ENCODE results near the gene ADAM33.
A peak's percentile ranks its signal among the peaks of the same experiment; 100 is the strongest.

ADAM33 gene

GRCh38 chr20:3706774-3707507 lies 25.1 kb upstream of the ADAM33 start:
- DNase-seq = no peak

DNA sequence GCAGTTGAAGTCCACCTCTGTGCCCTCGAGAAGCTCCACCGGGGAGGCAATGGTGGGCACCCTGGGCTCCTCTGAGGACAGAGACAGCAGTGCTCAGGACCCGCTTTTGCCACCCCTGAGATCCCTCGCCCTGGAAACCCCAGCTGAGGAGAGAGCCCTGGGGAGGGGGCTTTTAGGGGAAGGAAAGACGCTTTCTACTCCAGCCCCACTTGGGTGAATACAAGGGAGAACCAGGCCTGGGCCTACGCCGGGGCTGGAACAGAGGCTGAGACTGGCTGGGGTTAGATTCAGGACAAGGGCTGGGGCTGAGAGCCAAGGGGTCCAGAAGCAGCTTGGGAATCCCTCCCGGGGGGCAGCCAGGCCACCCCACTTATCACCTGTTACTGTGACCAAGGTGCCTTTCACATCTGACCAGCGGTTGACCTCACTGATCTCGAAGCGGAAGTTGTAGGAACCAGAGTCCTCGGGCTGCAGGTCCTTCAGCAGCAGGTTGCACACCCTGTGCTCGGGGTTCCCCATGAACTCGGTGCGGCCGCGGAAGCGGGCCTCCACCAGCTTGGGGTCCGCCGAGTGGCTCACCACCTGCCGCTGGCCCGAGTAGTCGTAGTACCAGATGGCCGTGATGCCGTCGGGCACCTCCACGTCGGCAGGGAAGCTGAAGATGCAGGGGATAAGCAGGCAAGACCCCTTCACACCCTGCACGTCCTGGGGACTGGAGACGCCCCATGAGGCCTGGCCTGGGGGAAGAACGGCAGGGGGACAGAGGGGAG lies 24.3 kb upstream of the ADAM33 start:
- DNase-seq = no peak

DNA sequence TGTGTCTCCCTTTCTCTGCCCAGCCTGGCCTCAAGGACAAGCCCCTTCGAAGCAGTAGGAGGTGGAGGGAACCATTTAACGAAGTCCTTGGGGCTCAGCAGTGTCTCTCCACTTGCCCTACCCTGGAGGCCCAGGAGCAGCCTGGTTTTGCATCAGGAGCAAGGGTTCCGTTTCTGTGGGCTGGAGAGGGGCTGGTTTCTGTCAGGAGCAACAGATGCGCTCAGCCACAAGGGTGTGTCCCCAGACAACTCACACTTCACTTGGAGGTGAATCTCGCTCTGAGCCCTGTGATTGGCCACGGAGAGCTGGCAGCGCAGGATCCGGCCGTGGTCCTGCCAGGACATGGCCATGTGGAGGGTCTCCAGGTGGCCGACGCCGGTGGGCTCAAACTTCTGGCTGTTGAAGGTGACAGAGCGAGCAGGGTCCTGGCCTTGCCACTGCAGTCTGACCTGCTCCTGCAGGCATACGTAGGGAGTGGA lies 23.7 kb upstream of the ADAM33 start:
- DNase-seq = no peak

- DNase-seq = no peak
These were observed 22.3 kb upstream of the ADAM33 start for GRCh38 chr20:3704087-3704486.

GRCh38 chr20:3702611-3703391 lies 21.0 kb upstream of the ADAM33 start:
- DNase-seq = no peak

- DNase-seq = no peak
These were observed 19.5 kb upstream of the ADAM33 start for GRCh38 chr20:3701061-3701998.

GRCh38 chr20:3699037-3699436 lies 17.2 kb upstream of the ADAM33 start:
- DNase-seq = no peak

DNA sequence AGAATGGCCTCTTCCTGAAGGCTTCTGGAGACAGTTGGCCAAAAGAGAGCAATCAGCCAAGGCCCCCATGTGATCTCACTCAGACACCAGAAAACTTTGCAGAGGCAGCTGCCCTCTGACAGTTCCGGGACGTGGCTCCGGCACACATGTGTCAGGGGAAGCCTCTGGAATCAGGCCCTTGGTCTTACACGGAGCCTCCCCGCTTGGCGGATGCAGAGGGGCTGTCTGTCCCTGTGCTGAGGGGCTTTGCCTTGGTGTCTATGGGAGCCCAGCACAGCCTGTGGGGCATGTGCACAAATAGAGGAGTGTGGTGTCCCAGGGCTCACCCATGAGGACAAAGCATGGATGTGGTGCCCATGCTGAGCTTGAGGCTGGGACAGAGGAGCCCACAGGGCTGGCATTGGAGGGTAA lies 16.8 kb upstream of the ADAM33 start:
- no peak for DNase-seq

DNA sequence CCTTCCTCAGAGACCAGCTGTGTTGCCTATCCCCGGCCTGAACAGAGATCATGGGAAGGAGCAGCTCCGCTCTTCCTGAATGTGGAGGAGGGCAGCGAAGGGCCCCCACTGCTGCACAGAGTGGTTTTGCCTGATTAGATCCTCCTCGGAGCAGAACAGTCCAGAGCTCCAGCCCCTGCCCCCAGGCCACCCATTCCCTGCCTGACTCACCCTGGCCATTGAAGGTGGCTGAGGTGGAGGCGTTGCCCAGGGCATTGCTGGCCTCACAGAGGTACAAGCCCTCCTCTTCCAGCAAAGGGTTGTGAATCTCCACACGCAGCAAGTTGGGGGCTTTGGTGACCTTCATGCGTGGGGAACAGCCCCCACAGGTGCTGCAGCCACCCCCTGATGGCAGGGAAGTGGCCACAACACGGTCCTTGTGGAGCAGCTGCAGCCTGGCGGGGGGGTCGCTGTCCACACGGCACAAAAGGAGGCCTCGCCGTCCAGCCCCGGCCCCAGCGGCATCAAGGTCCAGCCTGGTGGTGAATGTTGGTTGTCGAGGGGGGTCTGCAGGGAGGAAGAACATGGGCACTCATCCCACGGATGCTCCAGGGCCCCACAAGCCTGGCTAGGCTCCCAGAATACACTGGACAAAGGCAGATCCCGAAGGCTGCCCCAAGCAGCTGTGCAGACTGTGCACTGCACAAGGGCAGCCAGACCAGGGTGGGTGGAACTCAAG lies 15.9 kb upstream of the ADAM33 start:
- no peak for DNase-seq

DNA sequence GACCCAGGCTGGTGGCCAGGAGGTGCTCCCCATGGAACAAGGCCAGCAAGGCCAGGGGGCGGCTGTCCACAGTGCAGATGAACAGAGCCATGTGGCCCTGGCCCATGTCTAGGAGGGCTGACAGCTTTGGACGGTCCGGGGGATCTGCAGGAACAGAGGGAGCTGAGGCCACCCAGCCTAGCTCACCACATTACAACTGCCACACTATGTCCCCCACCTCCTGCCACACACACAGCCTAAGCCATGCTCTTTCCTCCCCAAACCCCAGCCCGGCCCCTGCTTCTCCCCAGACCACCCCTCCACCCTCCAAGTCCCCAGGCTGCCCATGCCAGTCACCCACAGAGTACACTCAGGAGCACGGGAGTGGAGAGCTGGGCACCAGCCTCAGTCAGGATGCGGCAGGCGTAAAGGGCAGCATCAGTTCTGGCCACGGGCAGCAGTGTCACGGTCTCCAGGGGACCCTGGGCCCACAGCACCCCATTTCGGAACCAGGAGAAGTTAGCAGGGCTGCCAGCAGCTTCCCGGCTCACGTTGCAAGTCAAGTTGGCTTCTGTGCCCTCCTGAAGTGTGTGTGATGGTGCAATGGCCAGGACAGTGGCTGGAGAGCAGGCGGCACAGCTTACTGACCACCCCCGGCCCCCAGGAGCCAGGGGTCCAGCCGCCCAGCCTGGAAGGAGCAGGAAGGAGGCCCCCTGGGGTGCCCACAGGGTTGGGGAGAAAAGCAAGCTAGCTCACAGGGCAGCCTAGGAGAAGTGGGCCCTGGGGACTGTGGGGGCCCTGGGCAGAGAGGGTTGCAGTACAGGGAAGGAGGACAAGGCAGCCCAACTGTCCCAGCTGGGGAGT lies 15.2 kb upstream of the ADAM33 start:
- DNase-seq = no peak

DNA sequence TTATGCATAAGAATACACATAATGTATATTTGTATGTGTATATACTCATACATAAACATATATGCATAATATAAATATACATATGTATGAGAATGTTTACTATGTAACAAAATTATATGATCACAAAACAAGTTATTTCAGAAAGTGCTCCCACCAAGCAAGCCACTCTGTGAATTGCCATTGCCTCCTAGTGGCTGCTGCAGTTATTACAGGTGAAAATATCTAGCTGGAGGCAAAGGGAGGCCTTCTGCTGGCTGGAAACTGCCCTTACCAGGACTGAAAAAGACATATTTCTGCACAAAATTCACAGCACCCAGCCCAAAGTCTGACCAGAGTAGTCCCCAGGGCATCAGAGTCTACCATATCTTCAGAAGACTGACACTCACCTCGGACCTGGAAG lies 14.4 kb upstream of the ADAM33 start:
- peak; percentile 46 for DNase-seq

DNA sequence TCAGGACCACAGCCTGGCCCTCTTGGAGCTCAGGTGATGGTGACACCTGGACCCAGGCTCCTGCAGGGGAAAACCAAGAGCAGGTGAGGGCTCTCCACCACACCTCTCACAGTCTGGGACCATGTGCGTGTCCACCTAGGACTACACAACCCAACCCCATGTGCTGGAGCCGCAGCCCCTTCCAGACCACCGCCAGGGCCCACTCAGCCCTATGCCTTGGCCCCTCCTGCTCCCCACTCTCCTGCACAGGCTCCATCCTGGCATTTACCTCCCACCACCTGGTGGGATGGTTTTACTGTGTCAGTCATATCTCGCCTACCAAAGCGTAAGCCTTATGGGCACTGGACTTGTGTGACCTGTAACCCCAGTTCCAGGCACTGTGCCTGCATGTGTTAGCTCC lies 13.1 kb upstream of the ADAM33 start:
- DNase-seq = no peak

GRCh38 chr20:3693376-3693775 lies 11.6 kb upstream of the ADAM33 start:
- DNase-seq = no peak

DNA sequence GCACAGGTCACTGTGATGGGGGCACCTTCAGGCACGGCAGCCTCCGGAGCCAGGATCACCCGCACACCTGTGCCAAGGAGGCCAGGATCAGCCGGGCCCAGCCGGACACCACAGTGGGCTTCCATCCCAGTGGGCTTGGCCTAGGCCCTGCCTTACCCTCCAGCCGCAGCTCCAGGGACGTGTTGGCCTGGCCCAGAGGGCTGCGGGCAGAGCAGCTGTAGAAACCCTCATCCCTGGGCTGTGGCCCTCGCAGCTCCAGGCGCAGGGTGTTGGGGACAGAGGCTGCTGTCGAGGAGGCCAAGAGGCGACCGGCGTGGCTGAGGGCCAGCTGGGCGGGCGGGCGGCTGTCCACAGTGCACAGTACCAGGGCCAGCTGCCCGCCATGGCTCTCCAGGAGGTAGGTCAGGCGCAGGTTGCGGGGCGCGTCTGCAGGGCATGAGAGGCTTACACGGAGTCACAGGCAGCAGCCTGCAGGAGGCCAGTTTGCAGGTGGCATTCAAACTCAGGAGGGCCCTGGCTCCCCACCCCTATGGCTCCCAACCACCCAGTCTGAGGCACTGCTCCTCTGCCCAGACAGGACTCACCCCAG lies 11.0 kb upstream of the ADAM33 start:
- no peak for DNase-seq

- no peak for DNase-seq
These were observed 10.1 kb upstream of the ADAM33 start for GRCh38 chr20:3691897-3692296.

DNA sequence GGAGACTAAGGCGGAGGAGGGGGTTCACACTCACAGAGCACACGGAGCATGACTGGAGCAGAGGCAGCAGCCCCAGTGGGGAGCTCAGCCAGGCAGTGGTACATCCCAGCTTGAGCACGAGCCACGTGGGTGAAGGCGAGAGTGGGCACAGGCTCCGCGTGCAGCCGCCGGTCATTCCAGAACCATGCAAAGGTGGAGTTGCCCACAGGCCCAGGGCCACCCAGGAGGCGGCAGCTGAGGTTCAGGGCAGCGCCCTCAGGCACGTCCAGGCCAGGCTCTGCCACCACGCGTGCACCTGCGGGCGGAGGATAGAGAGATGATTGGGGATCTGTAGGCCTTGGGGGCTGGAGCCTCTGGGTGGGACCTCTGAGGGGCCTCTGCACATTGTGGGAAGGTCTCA lies 9.5 kb upstream of the ADAM33 start:
- DNase-seq = no peak

DNA sequence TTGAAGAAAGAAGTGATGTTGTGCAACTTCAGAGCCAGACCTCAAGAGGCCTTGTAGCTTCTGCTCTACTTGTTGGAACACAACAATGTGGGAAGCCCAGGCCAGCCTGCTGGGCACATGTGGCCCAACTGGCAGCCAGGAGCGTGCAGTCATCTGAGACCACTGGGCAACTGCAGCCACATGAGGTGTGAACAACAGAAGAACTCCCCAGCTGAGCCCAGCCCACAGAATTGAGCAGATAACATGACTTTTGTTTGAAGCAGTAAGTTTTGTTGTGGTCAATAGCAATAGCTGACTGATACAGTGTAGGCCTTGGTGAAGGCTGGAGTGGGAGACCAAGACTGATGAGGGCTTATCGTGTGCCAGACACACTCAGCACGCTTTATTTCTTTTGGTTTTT lies 8.6 kb upstream of the ADAM33 start:
- DNase-seq = no peak

DNA sequence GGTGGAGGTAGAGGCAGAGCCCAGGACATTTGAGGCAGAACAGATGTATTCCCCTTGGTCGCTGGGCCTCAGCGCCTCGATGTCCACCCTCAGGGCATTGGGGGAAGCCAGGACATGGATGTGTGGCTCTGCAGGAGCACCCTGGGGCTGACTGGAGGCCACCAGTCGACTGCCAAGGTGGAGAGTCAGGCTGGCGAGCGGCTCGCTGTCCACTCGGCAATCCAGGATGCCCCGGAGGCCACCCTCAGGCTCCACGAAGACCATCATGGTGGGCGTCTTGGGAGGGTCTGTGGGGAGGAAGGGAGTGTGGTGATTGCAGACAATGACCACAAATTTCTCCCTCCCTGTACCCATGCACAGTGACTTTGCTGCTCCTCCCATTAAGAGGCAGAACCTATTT lies 8.2 kb upstream of the ADAM33 start:
- no peak for DNase-seq

DNA sequence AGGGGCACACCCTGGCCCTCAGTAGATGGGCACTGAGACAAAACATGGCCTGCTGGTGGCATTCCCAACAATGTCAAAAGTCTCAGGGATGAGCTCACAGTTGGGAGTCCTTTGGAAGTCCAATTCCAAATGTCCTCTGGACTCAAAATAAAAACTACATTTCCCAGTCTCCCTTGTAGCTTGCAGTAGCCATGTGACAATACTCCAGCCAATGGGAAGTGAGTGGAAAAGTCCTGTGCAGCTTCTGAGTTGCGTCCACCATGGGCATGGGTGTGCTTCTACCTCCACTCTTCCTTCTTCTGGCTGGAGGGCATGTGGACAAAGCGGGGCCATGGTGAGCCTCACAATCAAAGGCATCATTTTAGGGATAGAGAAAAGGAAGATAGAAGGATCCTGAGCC lies 5.8 kb upstream of the ADAM33 start:
- DNase-seq = peak; percentile 35

DNA sequence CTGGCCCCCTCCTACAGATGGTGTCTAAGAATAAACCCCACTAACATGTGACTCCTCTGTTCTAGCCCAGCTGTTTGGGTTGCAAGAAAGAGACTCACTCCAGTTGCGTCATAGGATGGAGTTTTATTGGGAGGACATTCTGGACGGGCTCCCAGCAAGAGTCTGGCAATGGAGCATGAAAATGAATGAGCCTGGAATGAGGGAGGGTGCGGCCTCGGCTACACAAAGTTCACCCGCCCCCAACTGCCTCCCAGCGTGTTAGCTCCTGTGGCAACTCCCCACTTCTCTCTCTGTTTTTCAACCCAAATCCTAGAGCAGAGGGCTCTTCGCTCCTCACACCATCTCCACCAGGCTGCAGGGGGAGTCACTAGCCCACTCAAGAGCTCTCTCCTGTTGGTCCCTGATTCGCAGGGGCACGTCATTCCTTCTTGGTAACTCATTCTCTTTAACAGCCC lies 5.1 kb upstream of the ADAM33 start:
- no peak for DNase-seq

Data from hematopoietic multipotent progenitor cell treated with erythropoietin and hydrocortisone succinate and interleukin-3 and kit ligand, for 4 days (in vitro differentiated cells).